HEK293 (cell line): ENCODE data around the gene DOK5.

Source experiments
- CTCF ChIA-PET: fragments of 350-600 bp; formaldehyde crosslinking; extraction: SDS; loops from one replicate; lab custom pipeline; 2021; ENCODE audit warnings: antibody characterized with exemption; lab: Yijun Ruan, JAX
- POLR2A ChIA-PET: fragments of 300-600 bp; formaldehyde crosslinking; extraction: SDS; loops from one replicate; lab custom pipeline; 2020; ENCODE audit warnings: antibody characterized with exemption, inconsistent platforms; lab: Yijun Ruan, JAX
- H3K27ac ChIP-seq: fragments of 200-500 bp; sonication (Bioruptor generic); 2 replicates; pipeline ENCODE4 v1.5.1; 2014; ENCODE audit warnings: low read depth, low read length, control low read depth, inconsistent platforms; ENCODE audit errors: extremely low read depth
- H3K36me3 ChIP-seq, 2 experiments: fragments of 200-500 bp in 1 of 2; sonication (Bioruptor generic) in 1 of 2; 1 replicate in 1 of 2; 2 replicates in 1 of 2; pipeline ENCODE4 v1.5.1; 2014 to 2017; ENCODE audit warnings: inconsistent platforms in 2 of 2, low read length in 2 of 2; ENCODE audit not compliant: control insufficient read depth in 2 of 2, insufficient read depth in 1 of 2
- H3K4me1 ChIP-seq: fragments of 200-500 bp; sonication (Bioruptor generic); 2 replicates; pipeline ENCODE4 v1.5.1; 2014; ENCODE audit warnings: mild to moderate bottlenecking, low read length, inconsistent platforms; ENCODE audit not compliant: control insufficient read depth, insufficient read depth
- H3K4me3 ChIP-seq: 2 replicates; pipeline ENCODE4 v1.5.1; 2011; ENCODE audit warnings: low read depth, mild to moderate bottlenecking, control low read depth, low read length, moderate library complexity
- H3K9me3 ChIP-seq: fragments of 200-500 bp; sonication (Bioruptor generic); 2 replicates; pipeline ENCODE4 v1.5.1; 2014; ENCODE audit warnings: low read depth, low read length, inconsistent platforms; ENCODE audit not compliant: control insufficient read depth, insufficient read depth
- BCL11A ChIP-seq: fragments of 450-650 bp; formaldehyde crosslinking; IDR thresholded peaks from 2 replicates; pipeline ENCODE4 v1.5.1; 2016; ENCODE audit warnings: low read depth, missing biosample characterization, missing genetic modification characterization
- BCL6B ChIP-seq: fragments of 450-650 bp; formaldehyde crosslinking; IDR thresholded peaks from 2 replicates; pipeline ENCODE4 v1.5.1; 2017; ENCODE audit warnings: missing biosample characterization, missing genetic modification characterization
- CTCF ChIP-seq: fragments of 450-650 bp; formaldehyde crosslinking; IDR thresholded peaks from 2 replicates; pipeline ENCODE4 v1.5.1; 2016; ENCODE audit warnings: missing biosample characterization, missing genetic modification characterization
- KLF1 ChIP-seq: fragments of 450-650 bp; formaldehyde crosslinking; IDR thresholded peaks from 2 replicates; pipeline ENCODE4 v1.5.1; 2016; ENCODE audit warnings: missing biosample characterization, missing genetic modification characterization
- KLF7 ChIP-seq: fragments of 450-650 bp; formaldehyde crosslinking; IDR thresholded peaks from 2 replicates; pipeline ENCODE4 v1.5.1; 2016; ENCODE audit warnings: missing biosample characterization, missing genetic modification characterization, borderline replicate concordance
- MYNN ChIP-seq: fragments of 450-650 bp; formaldehyde crosslinking; IDR thresholded peaks from 2 replicates; pipeline ENCODE4 v1.5.1; 2016; ENCODE audit warnings: missing biosample characterization, missing genetic modification characterization, borderline replicate concordance
- MZF1 ChIP-seq: fragments of 450-650 bp; formaldehyde crosslinking; IDR thresholded peaks from 2 replicates; pipeline ENCODE4 v1.5.1; 2017; ENCODE audit warnings: missing biosample characterization, missing genetic modification characterization, borderline replicate concordance
- SP3 ChIP-seq: fragments of 450-650 bp; formaldehyde crosslinking; IDR thresholded peaks from 2 replicates; pipeline ENCODE4 v1.5.1; 2016; ENCODE audit warnings: missing biosample characterization, missing genetic modification characterization
- ZBTB17 ChIP-seq: fragments of 450-650 bp; formaldehyde crosslinking; IDR thresholded peaks from 2 replicates; pipeline ENCODE4 v1.5.1; 2016; ENCODE audit warnings: missing biosample characterization, missing genetic modification characterization
- ZBTB26 ChIP-seq: fragments of 450-650 bp; formaldehyde crosslinking; optimal IDR thresholded peaks from 2 replicates; pipeline ENCODE3; 2016; ENCODE audit warnings: missing biosample characterization, mild to moderate bottlenecking, missing genetic modification characterization
- ZFP37 ChIP-seq: fragments of 450-650 bp; formaldehyde crosslinking; IDR thresholded peaks from 2 replicates; pipeline ENCODE4 v1.5.1; 2016; ENCODE audit warnings: missing biosample characterization, missing genetic modification characterization
- ZNF10 ChIP-seq: fragments of 450-650 bp; formaldehyde crosslinking; IDR thresholded peaks from 2 replicates; pipeline ENCODE4 v1.5.1; 2017; ENCODE audit warnings: missing biosample characterization, missing genetic modification characterization
- ZNF132 ChIP-seq: fragments of 450-650 bp; formaldehyde crosslinking; IDR thresholded peaks from 2 replicates; pipeline ENCODE4 v1.5.1; 2017; ENCODE audit warnings: missing biosample characterization, missing genetic modification characterization, borderline replicate concordance
- ZNF146 ChIP-seq: fragments of 450-650 bp; formaldehyde crosslinking; IDR thresholded peaks from 2 replicates; pipeline ENCODE4 v1.5.1; 2016; ENCODE audit warnings: missing biosample characterization, missing genetic modification characterization
- ZNF335 ChIP-seq: fragments of 450-650 bp; formaldehyde crosslinking; conservative IDR thresholded peaks from 2 replicates; pipeline ENCODE4 v1.5.1; 2016; ENCODE audit warnings: missing biosample characterization, missing genetic modification characterization
- ZNF354C ChIP-seq: fragments of 450-650 bp; formaldehyde crosslinking; IDR thresholded peaks from 2 replicates; pipeline ENCODE4 v1.5.1; 2016; ENCODE audit warnings: missing biosample characterization, missing genetic modification characterization, low read depth, borderline replicate concordance
- ZNF404 ChIP-seq: fragments of 450-650 bp; formaldehyde crosslinking; IDR thresholded peaks from 2 replicates; pipeline ENCODE4 v1.5.1; 2017; ENCODE audit warnings: missing biosample characterization, missing genetic modification characterization
- ZNF514 ChIP-seq: fragments of 450-650 bp; formaldehyde crosslinking; IDR thresholded peaks from 2 replicates; pipeline ENCODE4 v1.5.1; 2016; ENCODE audit warnings: missing biosample characterization, missing genetic modification characterization
- ZNF623 ChIP-seq: fragments of 450-650 bp; formaldehyde crosslinking; IDR thresholded peaks from 2 replicates; pipeline ENCODE4 v1.5.1; 2016; ENCODE audit warnings: missing biosample characterization, missing genetic modification characterization
- ZNF639 ChIP-seq: fragments of 450-650 bp; formaldehyde crosslinking; IDR thresholded peaks from 2 replicates; pipeline ENCODE4 v1.5.1; 2016; ENCODE audit warnings: missing biosample characterization, missing genetic modification characterization
- ZNF654 ChIP-seq: fragments of 450-650 bp; formaldehyde crosslinking; IDR thresholded peaks from 2 replicates; pipeline ENCODE4 v1.5.1; 2016; ENCODE audit warnings: low read depth, missing biosample characterization, missing genetic modification characterization
- ZNF660 ChIP-seq: fragments of 450-650 bp; IDR thresholded peaks from 2 replicates; pipeline ENCODE4 v1.5.1; 2018; ENCODE audit warnings: missing biosample characterization, mild to moderate bottlenecking, missing genetic modification characterization
- ZNF664 ChIP-seq: fragments of 450-650 bp; formaldehyde crosslinking; IDR thresholded peaks from 2 replicates; pipeline ENCODE4 v1.5.1; 2016; ENCODE audit warnings: missing biosample characterization, missing genetic modification characterization
- ZNF792 ChIP-seq: fragments of 450-650 bp; formaldehyde crosslinking; IDR thresholded peaks from 2 replicates; pipeline ENCODE4 v1.5.1; 2016; ENCODE audit warnings: missing biosample characterization, missing genetic modification characterization
- ZSCAN30 ChIP-seq: fragments of 450-650 bp; IDR thresholded peaks from 2 replicates; pipeline ENCODE4 v1.5.1; 2018; ENCODE audit warnings: missing biosample characterization, mild to moderate bottlenecking, missing genetic modification characterization, moderate library complexity

Gene DOK5

GRCh38 chr20:54678253-54678652 lies 202.9 kb downstream of the DOK5 start:
- ChIA-PET CTCF (no interaction called here), POLR2A (no interaction called here)
- no peaks in the 10 kb centered on the region for H3K36me3 ChIP-seq
- H3K9me3 ChIP-seq, result no peaks in the 10 kb centered on the region
- no peaks in the 10 kb centered on the region for H3K4me1 ChIP-seq
- no peak overlapping the region for H3K27ac ChIP-seq
- TF ChIP-seq ZBTB17 (tag by site-specific recombination) (no peak), KLF1 (tag by site-specific recombination) (no peak), BCL11A (tag by site-specific recombination) (no peak), ZSCAN30 (tag by site-specific recombination) (no peak), ZNF335 (no peak), ZNF514 (tag by site-specific recombination) (no peak)
- TF ChIP-seq, all 188 proteins: peak for 0
- no peak overlapping the region for H3K4me3 ChIP-seq

GRCh38 chr20:54680439-54680838 lies 205.0 kb downstream of the DOK5 start:
- TF ChIP-seq SP3 (tag by site-specific recombination) (no peak), BCL11A (tag by site-specific recombination) (no peak), ZNF354C (tag by site-specific recombination) (no peak), ZNF10 (tag by site-specific recombination) (no peak), MYNN (tag by site-specific recombination) (no peak), ZNF623 (tag by site-specific recombination) (no peak), ZBTB26 (tag by site-specific recombination) (no peak), MZF1 (no peak), ZNF404 (tag by site-specific recombination) (no peak), ZNF639 (tag by site-specific recombination) (no peak), ZNF660 (tag by site-specific recombination) (no peak), ZNF792 (tag by site-specific recombination) (no peak), KLF7 (no peak), ZNF146 (tag by site-specific recombination) (no peak), ZNF132 (no peak)
- Histone ChIP-seq H3K4me3 (no peak overlapping the region), H3K36me3 (no peaks in the 10 kb centered on the region), H3K27ac (no peak overlapping the region), H3K9me3 (no peaks in the 10 kb centered on the region), H3K4me1 (no peaks in the 10 kb centered on the region)
- POLR2A ChIA-PET, result interaction anchor here (0.7 kb wide), 1 partner anchor 1679 kb away, joined by 3 read pairs; no protein-coding TSS in a partner anchor
- CTCF ChIA-PET, result interaction anchor here (0.5 to 3.6 kb wide), 16 partner anchors 12 to 588 kb away, joined by 3 to 14 read pairs (median 4); no protein-coding TSS in a partner anchor

GRCh38 chr20:54680872-54681619 lies 205.7 kb downstream of the DOK5 start:
- Histone ChIP-seq H3K27ac (no peak overlapping the region), H3K4me3 (no peak overlapping the region), H3K36me3 (no peaks in the 10 kb centered on the region), H3K9me3 (no peaks in the 10 kb centered on the region), H3K4me1 (no peaks in the 10 kb centered on the region)
- ChIA-PET CTCF (interaction anchor here (0.5 to 3.6 kb wide), 28 partner anchors 11 to 1533 kb away, joined by 3 to 14 read pairs (median 3); no protein-coding TSS in a partner anchor), POLR2A (interaction anchor here (0.7 kb wide), 1 partner anchor 1679 kb away, joined by 3 read pairs; no protein-coding TSS in a partner anchor)
- TF ChIP-seq CTCF (0 out of 2 replicates have a peak, but pooled peaks have one; percentile 12), ZNF664 (tag by site-specific recombination) (0 out of 2 replicates have a peak, but pooled peaks have one; percentile 9), ZNF654 (peak; percentile 61), ZFP37 (tag by site-specific recombination) (no peak), BCL6B (tag by site-specific recombination) (no peak)
